Epithelial cell of esophagus (primary cell): ENCODE results near the gene EIF2AK3.

ENCODE experiments used
- DNase-seq: peaks from one replicate; pipeline ENCODE4 v3.0.0; 2010; ENCODE audit warnings: low read depth
- H3K4me3 ChIP-seq: 2 replicates; pipeline ENCODE4 v1.5.1; 2011; ENCODE audit warnings: mild to moderate bottlenecking, low read length, control low read depth
- TF ChIP-seq, protein P1 (sequence below): IDR thresholded peaks from 2 replicates; pipeline ENCODE4 v1.5.1; 2011; ENCODE audit warnings: low read depth, mild to moderate bottlenecking, low read length, control low read depth, inconsistent platforms; ENCODE audit not compliant: insufficient read depth; ENCODE audit errors: missing control alignments

The EIF2AK3 gene

DNA sequence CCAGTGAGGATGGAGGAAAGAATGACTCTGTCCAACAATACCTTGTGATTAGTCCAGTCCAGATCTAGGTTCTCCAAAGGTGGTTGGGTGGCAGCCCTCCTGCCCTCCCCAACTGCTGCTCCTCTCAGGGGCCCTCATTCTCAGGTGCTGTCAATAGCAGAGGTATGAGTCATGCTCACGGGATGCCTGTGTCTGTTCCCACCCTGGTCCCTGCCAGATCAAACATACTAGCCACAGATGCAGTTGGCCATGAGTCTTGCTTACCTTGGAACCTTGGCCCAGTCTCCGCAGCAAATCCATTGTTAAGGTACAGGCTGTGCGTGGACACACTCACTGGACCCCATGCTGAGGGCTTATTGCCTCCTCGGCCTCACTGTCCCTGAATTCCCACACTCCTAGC is 39.3 kb upstream of the EIF2AK3 start:
- DNase-seq: peak; percentile 22
- H3K4me3 ChIP-seq: no peak overlapping the region
- TF ChIP-seq, protein P1, sequence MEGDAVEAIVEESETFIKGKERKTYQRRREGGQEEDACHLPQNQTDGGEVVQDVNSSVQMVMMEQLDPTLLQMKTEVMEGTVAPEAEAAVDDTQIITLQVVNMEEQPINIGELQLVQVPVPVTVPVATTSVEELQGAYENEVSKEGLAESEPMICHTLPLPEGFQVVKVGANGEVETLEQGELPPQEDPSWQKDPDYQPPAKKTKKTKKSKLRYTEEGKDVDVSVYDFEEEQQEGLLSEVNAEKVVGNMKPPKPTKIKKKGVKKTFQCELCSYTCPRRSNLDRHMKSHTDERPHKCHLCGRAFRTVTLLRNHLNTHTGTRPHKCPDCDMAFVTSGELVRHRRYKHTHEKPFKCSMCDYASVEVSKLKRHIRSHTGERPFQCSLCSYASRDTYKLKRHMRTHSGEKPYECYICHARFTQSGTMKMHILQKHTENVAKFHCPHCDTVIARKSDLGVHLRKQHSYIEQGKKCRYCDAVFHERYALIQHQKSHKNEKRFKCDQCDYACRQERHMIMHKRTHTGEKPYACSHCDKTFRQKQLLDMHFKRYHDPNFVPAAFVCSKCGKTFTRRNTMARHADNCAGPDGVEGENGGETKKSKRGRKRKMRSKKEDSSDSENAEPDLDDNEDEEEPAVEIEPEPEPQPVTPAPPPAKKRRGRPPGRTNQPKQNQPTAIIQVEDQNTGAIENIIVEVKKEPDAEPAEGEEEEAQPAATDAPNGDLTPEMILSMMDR: no peak

DNA sequence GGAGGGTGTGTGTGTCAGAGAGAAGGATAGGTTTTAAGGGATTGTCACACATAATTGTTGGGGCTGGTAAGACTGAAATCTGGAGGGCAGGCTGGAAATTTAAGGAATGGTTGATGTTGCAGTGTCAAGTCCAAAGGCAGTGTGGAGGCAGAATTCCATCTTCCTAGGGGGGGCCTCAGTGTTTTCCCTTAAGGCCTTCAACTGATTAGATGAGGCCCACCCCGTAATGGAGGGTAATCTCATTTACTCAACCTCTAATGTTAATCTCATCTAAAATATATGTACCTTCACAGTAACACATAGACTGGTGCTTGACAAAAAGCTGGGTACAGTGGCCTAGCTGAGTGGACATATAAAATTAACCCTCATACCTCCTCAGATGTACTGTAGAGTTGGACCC is 33.4 kb upstream of the EIF2AK3 start:
- TF ChIP-seq, protein P1: no peak
- no peak overlapping the region for H3K4me3 ChIP-seq

DNA sequence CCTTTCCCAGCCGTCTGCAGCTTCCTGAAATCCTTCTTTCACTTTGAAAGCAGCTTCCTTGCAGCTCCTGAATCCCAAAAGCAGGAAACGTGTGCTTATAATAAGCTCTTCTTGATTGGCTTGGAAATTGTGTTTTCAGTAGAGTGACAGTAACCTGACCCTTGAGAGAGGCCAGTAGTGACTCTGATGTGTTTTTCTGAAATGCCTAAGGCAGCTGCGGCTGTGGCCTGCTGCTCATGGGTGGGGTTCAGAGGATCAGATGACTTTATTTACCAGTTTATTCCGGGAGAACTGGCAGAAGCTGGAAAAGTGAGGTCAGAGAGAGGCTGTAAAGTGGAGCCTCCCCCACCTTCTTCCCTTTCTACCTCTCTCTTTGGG is 32.3 kb upstream of the EIF2AK3 start:
- DNase-seq: peak; percentile 71
- no peak overlapping the region for H3K4me3 ChIP-seq
- TF ChIP-seq, protein P1: no peak

More for the DNA sequence above, 33.4 kb upstream of the EIF2AK3 start:
- no peak for DNase-seq

DNA sequence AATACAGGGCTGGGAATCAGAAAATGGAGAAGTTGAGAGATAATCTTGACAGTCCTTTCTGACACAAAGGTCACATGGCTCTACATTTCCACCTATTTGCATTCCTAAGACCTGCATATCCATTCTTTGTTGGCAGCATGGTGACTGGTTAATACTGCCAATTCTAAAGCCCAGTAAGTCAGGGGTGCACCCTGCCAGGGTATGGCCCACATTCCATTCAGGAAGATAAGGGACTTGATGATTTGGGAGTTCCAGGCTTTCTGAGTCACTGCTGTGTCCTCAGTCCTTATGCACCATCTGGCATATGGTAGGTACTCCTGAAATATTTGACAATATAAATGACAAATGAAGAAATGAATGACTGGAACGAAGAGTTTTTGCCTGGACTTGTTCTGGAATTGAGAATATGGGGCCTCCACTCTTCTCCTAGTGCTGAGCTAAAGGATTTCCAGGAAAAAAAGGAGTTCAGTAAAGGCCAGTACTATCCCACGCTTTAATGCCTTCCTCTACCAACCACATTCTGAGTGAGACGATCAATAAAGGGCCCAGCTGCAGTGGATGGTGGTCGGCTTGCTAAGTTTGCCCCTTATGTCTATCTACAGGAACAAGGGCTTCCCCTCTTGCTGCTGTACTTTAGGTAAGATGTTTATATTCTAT is 31.7 kb upstream of the EIF2AK3 start:
- TF ChIP-seq, protein P1: no peak
- H3K4me3 ChIP-seq: no peak overlapping the region
- peak; percentile 59 for DNase-seq

DNA sequence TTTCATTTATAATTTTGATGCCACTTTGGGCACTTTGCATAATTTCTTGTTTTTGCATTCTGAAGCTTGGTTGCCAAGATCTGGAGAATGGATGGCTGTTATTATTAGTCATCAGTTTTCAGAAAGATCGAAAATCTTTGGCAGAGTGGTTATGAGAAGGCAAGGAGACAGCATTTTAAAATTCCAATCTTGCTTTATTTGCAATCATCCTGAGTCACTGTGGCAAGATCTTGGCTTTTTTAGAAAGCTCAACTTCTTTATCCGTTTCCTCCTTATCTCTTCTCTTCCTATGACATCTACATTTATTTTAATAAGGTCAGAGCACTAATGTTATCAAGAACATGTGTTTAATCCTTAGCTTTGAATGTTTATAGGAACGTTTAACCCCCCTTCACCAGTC is 31.1 kb upstream of the EIF2AK3 start:
- TF ChIP-seq, protein P1: no peak
- DNase-seq: peak; percentile 55
- no peak overlapping the region for H3K4me3 ChIP-seq

DNA sequence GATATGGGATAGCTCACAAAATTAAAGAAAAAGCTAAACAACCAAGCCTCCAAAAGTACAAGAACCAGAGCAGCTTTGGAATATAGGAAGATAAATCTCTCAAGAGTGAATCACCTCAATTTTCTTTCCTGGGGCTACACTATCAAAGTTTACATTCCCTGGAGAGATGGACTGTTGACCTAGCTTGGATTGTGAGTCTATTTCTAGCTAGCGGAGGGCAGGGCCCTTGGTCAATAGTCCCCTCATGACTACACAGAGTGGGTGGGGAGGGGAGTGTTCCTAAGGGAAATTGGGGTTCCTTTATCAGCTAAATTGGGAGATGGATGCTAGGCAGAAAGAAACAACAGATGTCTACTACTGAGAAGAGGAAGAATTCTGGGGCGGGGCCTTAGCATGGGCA is 29.9 kb upstream of the EIF2AK3 start:
- H3K4me3 ChIP-seq: no peak overlapping the region
- TF ChIP-seq, protein P1: no peak
- DNase-seq: no peak

DNA sequence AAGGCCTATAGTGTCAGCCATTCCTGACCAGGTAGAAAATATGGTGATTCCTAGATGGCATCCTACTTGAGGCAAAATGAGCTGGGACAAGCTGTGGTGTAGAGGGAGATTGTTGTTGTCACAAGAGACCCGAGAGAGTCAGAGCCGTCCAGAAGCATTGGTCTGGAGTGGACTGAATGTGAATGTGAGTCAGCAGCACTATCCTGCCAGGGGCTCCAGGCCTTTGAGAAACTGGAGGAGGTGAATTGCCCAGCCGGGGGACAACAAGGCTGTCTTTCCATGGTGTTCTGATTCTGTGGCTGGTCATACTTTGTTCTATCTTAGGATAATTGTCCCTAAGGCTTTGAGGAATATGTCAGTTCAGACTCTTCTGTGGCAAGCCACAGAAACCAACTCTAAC is 29.4 kb upstream of the EIF2AK3 start:
- no peak overlapping the region for H3K4me3 ChIP-seq
- DNase-seq: no peak
- TF ChIP-seq, protein P1: no peak
